GM21367 (cell line): Measurements from ENCODE around the gene COPS2.
"Not testable (repeated sequence)": the region's sequence is repeated elsewhere in the genome, so short reads cannot be mapped to it uniquely, and the experiment has no call there.

Experiments used
- ATAC-seq: cut with Tn5 transposase; IDR thresholded peaks from one replicate; pipeline ENCODE4 v1.9.1; 2021; ENCODE audit not compliant: unreplicated experiment

Gene COPS2

DNA sequence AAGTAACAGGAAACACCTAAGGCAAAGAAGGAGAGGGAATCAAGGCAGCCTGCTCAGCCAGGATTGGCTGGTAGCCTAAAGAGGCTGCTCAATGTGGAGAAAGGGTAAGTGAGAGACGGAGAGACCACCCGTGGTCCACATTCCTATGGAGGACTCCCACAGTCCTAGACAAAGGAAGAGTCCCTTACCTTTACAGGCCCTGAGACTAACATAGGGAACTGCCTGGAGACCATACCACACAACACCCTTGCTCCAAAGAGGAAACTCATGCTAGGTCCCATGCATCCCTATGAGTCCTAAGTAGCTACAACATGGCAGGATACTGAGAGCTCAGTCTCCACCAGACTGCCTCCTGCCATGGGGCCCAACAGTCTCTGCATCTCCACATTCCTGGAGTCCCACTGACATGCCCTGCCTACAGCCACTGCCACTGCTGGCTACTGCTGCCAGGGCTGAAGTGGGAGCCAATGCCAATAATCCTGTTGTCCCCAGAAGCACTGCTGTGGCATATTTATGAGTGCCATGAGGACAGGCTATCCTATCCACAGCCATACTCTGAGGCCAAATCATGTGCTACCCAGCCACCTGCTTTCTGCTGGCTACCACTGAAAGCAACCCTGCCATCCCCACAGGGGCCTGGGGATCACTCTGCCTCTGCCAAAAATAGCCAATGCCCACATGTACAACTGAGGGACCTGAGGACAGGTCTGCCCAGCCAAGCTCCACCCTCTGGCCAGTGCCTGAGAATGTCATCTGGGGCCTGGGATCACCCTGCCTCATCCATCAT, 45.0 kb downstream of the COPS2 start:
- no peak for ATAC-seq

DNA sequence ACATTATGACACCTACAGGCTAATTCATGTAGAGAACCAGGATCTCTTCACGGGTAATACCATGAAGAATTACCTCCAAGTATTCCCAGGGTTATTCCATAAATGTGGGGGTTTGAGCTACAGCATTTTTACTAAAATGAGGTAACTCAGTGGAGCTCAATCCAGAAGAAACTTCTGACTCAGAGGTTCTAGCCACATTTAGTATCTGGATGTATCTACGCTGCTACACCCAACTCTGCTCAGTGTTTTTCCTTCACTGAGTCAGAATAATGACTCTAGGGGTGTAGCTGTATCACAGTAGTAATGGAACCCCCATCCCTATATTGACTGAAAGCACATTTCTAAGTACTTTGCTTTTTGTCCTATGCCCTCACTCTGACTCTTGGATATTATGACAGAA, 52.4 kb downstream of the COPS2 start:
- no peak for ATAC-seq

DNA sequence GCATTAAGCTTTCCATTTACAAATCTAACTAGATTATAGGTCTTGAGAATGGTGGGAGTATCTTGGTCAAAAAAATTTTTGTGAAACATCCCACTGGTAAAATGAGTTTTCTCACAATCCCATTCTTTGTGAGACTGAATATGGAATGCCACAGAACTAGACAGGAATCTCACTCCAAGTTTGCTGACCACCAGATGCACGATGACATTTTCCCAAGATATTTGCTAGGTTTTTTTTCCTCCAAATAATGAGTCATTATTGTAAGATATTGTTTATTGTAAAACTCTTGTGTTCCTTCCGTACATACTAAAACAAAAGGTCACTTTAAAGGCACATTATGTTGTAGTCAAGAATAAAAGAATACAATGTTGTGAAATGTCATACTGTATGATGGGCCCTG, 53.9 kb downstream of the COPS2 start:
- ATAC-seq = no peak

DNA sequence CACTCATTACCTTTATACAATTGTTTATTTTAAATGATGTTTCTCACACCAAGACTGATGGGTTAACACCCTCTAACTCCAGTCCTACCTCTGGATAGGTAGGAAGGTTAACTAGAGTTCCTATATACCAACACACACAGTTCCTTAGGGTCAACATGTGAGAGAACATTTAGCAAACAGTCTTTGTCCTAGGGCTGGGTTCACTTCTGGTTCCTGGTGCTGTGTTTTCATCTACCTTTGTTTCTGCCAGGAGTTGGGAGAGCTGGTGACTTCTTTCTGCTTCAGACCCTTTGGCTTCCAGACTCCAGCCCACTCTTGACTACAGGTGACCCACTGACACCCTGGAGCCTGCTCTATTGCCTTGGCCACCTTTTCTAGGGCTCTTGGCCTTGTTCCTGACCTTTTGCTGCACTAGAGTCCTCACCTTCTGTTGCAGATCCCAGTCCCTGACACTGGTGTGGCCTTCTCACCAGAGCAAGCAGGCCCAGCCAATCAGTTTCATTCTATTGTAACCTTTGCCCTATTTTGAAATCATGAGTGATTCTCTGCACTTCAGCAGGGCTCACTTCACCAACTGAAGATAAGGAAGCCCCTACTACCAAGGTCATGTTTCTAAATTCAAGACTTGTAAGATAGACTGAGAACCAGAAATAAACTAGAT, 59.2 kb downstream of the COPS2 start:
- no peak for ATAC-seq

DNA sequence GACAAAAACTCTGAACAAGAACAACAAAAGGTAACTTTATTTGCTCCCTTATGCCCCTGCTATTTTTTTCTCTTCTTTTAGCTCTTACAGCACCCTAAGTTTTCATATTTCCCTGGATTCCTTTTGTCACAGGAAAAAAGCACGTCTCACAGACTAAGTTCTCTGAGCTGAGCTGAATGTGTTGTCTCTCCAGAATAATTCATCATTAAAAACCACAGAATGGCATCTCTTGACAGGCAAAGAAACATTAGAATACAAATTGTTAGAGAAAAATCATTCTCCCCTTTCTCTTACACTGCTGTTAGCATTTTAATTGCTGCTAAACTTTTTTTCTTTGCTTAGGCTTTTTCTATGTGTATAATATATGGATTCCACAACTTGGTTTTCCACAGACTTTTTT, 60.5 kb downstream of the COPS2 start:
- ATAC-seq = no peak

DNA sequence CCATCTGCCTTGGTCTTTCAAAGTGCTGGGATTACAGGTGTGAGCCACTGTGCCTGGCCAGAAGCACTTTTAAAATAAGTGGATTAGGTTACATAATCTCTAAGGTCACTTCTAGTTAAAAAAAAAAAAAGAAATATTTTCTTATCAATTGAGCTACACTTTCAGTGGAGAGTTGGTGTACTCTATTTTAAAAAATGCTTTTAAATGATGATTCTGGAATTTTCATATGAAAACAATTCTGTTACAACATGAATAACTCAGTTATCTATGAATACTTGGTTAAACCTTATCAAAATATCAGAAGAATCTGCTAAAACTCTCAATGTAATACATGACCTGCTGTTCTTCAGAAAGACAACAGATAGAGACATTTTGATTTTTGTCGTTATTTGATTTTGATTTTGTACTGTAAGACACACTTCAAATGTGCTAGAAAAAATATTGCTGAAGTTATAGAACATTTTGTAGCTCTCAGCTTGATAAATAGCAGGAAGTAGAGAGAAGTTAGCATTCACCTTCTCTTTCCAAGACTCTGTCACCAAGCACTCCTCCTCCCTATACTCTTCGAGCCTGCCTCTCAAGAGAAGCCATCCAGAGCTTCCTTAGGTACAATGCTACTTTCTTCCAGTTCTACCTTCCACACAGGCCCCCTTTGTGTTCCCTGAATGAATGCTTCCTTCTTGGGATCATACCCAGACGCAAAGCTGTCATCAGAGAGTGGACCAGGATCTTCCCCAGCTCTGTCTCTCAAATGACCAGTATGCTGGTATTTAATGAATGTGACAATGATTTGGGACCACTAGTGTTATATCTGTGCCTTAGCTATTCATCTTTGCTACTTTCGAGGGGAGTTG, 61.9 kb downstream of the COPS2 start:
- no peak for ATAC-seq

DNA sequence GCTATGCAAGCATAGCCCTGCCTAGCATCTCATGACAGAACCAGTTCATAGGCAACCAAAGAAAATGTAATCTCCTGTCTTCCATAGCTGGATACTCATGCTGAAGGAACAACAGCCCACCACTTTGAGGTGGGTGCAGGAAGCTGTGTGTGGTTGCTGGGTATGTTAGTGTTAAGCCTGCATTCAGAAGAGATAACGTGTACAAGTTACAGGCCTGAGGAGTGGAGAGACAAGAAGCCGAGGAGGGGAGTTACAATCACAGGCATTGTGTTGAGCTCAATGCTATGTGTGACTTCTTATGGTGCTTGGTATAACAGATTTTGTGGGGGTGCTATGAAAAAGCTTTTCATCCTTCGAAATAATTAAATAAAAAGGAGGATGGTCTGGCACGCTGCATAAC, 66.4 kb downstream of the COPS2 start:
- ATAC-seq = no peak

DNA sequence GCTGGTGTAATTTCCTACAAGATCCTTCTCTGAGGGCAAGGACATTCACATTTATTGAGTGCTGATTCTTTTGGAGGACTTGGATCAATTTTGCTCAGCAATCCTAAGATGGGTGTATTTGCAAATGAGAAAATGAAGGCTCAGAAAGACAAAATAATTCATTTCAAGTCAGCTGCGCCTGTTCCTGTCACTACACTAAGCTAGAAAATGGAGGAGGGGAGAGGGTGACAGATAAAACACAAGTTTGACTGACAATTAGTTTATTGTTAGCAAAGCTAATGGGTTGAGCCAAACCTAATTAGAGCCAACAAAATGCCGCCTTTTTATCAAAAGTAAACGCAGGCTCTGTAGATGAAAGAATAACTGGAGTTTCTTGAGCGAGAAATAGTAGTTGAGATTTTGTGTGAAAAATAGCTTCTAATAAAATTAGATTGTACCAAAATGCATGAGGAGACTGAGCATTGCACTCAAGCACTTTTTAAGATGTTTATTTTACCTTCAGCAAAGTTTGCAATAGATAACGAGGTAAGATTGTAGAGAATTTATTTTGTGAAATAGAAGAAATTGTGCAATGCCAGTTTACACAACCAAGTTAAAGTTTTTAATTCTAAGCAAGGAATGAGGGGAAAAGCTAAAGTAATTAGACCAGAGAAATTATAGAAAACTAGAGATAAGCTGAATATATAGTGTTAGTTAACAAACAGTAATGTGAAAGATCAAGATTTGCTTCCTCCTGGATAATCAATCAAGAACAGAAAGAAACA, 69.5 kb downstream of the COPS2 start:
- no peak for ATAC-seq

DNA sequence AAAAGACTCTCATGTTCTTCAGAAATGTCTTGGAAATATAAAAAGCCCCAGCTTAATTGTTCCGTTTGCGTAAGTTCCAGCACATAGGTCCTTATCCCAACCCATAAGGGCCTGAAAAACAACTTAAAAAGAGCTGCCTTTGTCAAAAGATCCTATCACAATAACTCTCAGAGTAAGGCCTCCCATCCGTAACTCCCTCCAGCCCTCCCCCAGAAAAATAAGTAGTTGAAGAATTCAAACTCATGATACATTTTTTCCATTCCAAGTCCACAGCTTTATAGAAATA, 71.2 kb downstream of the COPS2 start:
- no peak for ATAC-seq

DNA sequence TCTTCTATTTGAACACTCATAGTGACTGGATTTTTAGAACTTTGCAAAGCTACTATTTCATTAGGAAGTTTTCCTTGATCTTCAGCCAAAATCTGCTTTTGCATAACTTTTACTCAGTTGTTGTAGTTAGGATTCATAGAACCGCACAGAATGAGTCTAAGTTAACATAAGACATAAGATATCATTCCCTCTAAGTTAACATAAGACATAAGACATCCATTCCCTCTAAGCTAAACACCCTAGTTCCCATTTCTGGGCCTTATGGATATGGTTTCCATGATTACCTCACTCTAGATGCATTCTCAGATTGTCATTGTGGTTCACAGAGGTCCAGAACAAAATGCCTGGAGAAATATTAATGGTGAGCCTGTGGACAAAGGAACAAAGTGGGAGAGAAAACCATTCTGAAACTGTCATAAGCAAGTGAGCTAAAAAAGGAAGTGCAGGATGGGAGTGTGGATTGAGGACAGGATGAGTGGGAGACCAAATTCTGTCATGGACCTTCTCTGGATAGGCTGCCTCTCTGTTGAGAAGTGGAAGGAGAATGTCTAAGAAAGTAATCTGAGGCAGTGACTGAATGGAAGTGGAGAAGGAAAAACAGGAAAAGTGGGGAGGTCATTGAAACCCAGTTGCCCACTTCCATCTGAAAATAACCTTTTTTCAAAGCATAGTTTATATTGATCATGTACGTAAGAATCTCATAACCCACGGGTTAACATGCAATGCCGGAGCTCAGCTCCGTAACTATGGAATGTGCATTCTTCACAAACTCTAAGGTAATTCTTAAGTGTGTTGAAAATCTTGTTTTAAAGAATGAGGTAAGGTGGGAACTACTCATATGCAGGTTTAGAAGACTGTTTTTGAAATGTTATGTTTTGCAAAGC, 71.8 kb downstream of the COPS2 start:
- no peak for ATAC-seq

DNA sequence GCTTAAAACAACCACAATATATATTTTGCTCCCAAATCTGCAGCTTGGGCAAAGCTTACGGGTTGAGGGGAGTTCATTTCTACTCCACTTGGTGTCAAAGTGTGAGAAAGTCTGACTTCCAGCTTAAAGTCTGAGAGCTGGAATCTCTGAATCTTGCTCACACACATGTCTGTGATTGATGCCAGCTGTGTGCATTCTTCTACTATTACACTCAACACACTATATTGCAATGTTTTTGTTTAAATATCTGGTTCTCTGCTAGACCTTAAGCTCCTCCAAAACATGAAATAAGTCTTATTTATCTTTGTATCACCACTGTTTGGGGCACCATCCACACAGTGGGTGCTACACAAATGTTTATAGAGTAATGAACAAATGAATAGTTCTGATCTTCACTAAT, 72.4 kb downstream of the COPS2 start:
- no peak for ATAC-seq

DNA sequence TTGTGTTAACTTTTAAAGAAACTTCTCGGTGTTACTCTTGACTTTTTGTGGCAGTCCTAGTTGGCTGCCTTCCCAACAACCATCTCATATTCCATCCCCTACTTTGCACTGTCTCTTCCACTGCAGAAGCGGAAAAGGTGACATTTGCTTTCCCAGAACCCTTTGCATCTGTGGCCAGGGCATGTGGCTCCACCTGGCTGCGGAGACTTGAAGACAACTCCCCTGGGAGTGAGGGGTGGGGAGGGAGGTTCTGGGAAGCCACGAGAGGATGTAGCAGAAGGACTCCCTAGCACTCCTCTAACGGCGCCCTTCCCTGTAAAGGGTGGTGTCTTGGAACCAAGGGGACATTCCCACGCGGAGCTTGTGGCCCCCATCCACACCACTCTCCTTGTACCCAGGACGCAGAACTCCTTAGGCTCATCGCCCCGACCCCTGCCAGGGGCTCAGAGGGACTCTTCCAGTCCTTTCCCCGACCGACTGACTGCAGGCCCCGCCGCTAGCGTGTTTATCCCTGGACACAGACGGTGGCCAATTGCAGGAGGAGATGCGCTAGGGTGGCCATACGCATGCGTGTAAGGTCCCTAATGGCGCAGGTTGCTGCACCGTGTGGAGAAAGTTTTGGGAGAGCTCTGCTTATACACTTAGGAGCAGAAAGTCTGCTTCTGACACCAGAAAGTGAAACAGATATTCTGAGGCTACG, 75.9 kb downstream of the COPS2 start:
- ATAC-seq = no peak

DNA sequence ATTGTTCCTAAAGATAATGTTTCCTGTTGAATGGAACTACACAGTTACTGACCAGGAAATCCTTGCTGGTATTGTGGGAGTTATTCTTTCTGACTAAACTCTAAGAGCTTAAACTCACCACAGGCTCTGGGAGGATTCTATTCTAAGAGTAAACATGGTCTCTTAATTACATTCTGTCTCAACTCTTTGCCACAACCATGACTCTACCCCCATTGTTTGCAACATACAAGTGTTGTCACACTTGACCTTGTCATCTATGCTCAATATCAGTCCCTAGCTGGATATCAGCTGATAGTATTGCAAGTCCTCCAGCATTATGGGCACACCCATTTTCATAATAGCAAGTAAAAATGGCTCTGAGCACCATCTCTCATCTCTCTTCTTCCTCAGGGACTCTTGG, 79.5 kb downstream of the COPS2 start:
- no peak for ATAC-seq

DNA sequence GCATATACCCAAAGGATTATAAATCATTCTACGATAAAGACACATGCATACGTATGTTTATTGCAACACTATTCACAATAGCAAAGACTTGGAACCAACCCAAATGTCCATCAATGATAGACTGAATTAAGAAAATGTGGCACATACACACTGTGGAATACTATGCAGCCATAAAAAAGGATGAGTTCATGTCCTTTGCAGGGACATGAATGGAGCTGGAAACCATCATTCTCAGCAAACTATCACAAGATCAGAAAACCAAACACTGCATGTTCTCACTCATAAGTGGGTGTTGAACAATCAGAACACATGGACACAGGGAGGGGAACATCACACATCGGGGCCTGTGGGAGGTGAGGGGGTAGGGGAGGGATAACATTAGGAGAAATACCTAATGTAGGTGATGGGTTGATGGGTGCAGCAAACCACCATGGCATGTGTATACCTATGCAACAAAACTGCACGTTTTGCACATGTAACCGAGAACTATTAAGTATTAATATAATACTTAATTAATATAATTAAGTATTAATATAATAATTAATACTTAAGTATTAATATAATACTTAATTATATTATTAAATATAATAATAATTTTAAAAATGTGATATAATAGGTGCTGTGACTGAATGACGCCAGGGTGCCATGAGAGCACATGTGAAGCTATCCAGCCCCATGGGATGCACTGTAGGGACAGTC, 80.7 kb downstream of the COPS2 start:
- ATAC-seq = not testable (repeated sequence)
